DMS153 (cell line): Measurements from ENCODE around the gene MECR.
"Not testable (repeated sequence)": the region's sequence is repeated elsewhere in the genome, so short reads cannot be mapped to it uniquely, and the experiment has no call there.

Experiments used
- DNase-seq: peaks from one replicate; lab custom pipeline; 2025; lab: John Stamatoyannopoulos, UW

MECR gene

GRCh38 chr1:29235955-29236711 is 5.4 kb upstream of the MECR start, which contains the start of gene PTPRU:
TSS of gene PTPRU (plus strand) at chr1:29236522. CDS start at chr1:29236645, 123 bp downstream.
- peak; percentile 73 for DNase-seq

- not testable (repeated sequence) for DNase-seq
Observed at GRCh38 chr1:29234881-29235280, 4.1 kb upstream of the MECR start.

- no peak for DNase-seq
Observed at GRCh38 chr1:29234471-29234870, 3.7 kb upstream of the MECR start.

GRCh38 chr1:29233693-29234092 is 3.0 kb upstream of the MECR start:
- DNase-seq, result no peak

- DNase-seq, result no peak
Observed at GRCh38 chr1:29232387-29232786, 1.7 kb upstream of the MECR start.

- DNase-seq, result no peak
Observed at GRCh38 chr1:29230204-29230552, 556 bp downstream of the MECR start.

GRCh38 chr1:29227511-29227910 is 3.2 kb downstream of the MECR start:
- DNase-seq, result no peak

GRCh38 chr1:29225361-29225760 is 5.4 kb downstream of the MECR start:
- DNase-seq, result no peak

- no peak for DNase-seq
Observed at GRCh38 chr1:29224356-29224837, 6.3 kb downstream of the MECR start.

GRCh38 chr1:29223521-29223920 is 7.2 kb downstream of the MECR start:
- no peak for DNase-seq

GRCh38 chr1:29222686-29223085 is 8.0 kb downstream of the MECR start:
- no peak for DNase-seq

- DNase-seq, result not testable (repeated sequence)
Observed at GRCh38 chr1:29222260-29222659, 8.5 kb downstream of the MECR start.

- DNase-seq, result no peak
Observed at GRCh38 chr1:29221296-29221695, 9.4 kb downstream of the MECR start.

GRCh38 chr1:29218223-29218622 is 12.5 kb downstream of the MECR start:
- DNase-seq, result no peak

GRCh38 chr1:29217633-29218032 is 13.1 kb downstream of the MECR start:
- DNase-seq, result no peak

- DNase-seq, result no peak
Observed at GRCh38 chr1:29213055-29213454, 17.7 kb downstream of the MECR start.

- DNase-seq, result no peak
Observed at GRCh38 chr1:29211086-29212030, 19.4 kb downstream of the MECR start.

GRCh38 chr1:29210278-29211085 is 20.3 kb downstream of the MECR start:
- DNase-seq, result no peak

- no peak for DNase-seq
Observed at GRCh38 chr1:29209173-29209572, 21.6 kb downstream of the MECR start.

GRCh38 chr1:29208442-29208841 is 22.3 kb downstream of the MECR start:
- DNase-seq, result no peak

- peak; percentile 92 for DNase-seq
Observed at GRCh38 chr1:29202584-29203340, 28.0 kb downstream of the MECR start.
